HEK293T (cell line): ENCODE results near the gene GPR39.

ENCODE experiments used
- CTCF ChIA-PET: fragments of 350-600 bp; formaldehyde crosslinking; extraction: SDS; loops from one replicate; lab custom pipeline; 2021; ENCODE audit warnings: antibody characterized with exemption, inconsistent platforms; lab: Yijun Ruan, JAX
- POLR2A ChIA-PET: fragments of 350-600 bp; formaldehyde crosslinking; extraction: SDS; loops from one replicate; lab custom pipeline; 2020; ENCODE audit warnings: antibody characterized with exemption, inconsistent platforms; lab: Yijun Ruan, JAX
- DNase-seq: peaks from one replicate; pipeline ENCODE4 v3.0.0; 2012; ENCODE audit warnings: mixed read lengths; ENCODE audit errors: extremely low spot score
- ARNT ChIP-seq: fragments of 450-650 bp; IDR thresholded peaks from 2 replicates; pipeline ENCODE4 v1.6.1; 2017; ENCODE audit warnings: mild to moderate bottlenecking
- BHLHE40 ChIP-seq: fragments of 450-650 bp; IDR thresholded peaks from 2 replicates; pipeline ENCODE4 v1.6.1; 2016; ENCODE audit warnings: mild to moderate bottlenecking, moderate library complexity, borderline replicate concordance
- CTBP1 ChIP-seq: fragments of 450-650 bp; IDR thresholded peaks from 2 replicates; pipeline ENCODE4 v1.6.1; 2016; ENCODE audit warnings: borderline replicate concordance
- ELF4 ChIP-seq: fragments of 450-650 bp; IDR thresholded peaks from 2 replicates; pipeline ENCODE4 v1.6.1; 2017; ENCODE audit warnings: antibody characterized with exemption
- FOXA1 ChIP-seq: fragments of 450-650 bp; IDR thresholded peaks from 2 replicates; pipeline ENCODE4 v1.6.1; 2016; ENCODE audit warnings: mild to moderate bottlenecking
- FOXK2 ChIP-seq: fragments of 450-650 bp; IDR thresholded peaks from 2 replicates; pipeline ENCODE4 v1.6.1; 2016; ENCODE audit warnings: mild to moderate bottlenecking
- FOXM1 ChIP-seq: fragments of 450-650 bp; IDR thresholded peaks from 2 replicates; pipeline ENCODE4 v1.6.1; 2017; ENCODE audit warnings: mild to moderate bottlenecking, borderline replicate concordance
- HDGF ChIP-seq: fragments of 450-650 bp; IDR thresholded peaks from 2 replicates; pipeline ENCODE4 v1.6.1; 2017; ENCODE audit warnings: antibody characterized with exemption, borderline replicate concordance
- L3MBTL2 ChIP-seq: fragments of 450-650 bp; conservative IDR thresholded peaks from 2 replicates; pipeline ENCODE4 v1.6.1; 2016; ENCODE audit warnings: mild to moderate bottlenecking
- LEF1 ChIP-seq: fragments of 450-650 bp; IDR thresholded peaks from 2 replicates; pipeline ENCODE4 v1.6.1; 2017; ENCODE audit warnings: mild to moderate bottlenecking, borderline replicate concordance
- NFRKB ChIP-seq: fragments of 450-650 bp; IDR thresholded peaks from 2 replicates; pipeline ENCODE4 v1.6.1; 2016; ENCODE audit warnings: mild to moderate bottlenecking, moderate library complexity
- PKNOX1 ChIP-seq: fragments of 450-650 bp; IDR thresholded peaks from 2 replicates; pipeline ENCODE4 v1.6.1; 2016
- SP1 ChIP-seq: fragments of 450-650 bp; IDR thresholded peaks from 2 replicates; pipeline ENCODE4 v1.6.1; 2017
- SUZ12 ChIP-seq: fragments of 450-650 bp; IDR thresholded peaks from 2 replicates; pipeline ENCODE4 v1.6.1; 2016; ENCODE audit warnings: mild to moderate bottlenecking
- TARDBP ChIP-seq: fragments of 450-650 bp; IDR thresholded peaks from 2 replicates; pipeline ENCODE4 v1.6.1; 2016
- ZNF384 ChIP-seq: fragments of 450-650 bp; IDR thresholded peaks from 2 replicates; pipeline ENCODE4 v1.6.1; 2016

GPR39 gene

DNA sequence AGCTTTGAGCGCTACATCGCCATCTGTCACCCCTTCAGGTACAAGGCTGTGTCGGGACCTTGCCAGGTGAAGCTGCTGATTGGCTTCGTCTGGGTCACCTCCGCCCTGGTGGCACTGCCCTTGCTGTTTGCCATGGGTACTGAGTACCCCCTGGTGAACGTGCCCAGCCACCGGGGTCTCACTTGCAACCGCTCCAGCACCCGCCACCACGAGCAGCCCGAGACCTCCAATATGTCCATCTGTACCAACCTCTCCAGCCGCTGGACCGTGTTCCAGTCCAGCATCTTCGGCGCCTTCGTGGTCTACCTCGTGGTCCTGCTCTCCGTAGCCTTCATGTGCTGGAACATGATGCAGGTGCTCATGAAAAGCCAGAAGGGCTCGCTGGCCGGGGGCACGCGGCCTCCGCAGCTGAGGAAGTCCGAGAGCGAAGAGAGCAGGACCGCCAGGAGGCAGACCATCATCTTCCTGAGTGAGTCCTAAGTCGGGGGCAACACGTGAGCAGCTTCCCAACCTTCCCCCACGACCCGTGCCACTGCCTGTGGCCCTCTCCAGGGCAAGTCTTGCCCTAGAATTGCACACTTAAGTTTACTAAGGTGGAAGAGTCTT lies 928 bp downstream of the GPR39 start:
- DNase-seq: no peak
- TF ChIP-seq L3MBTL2 (no peak), TARDBP (no peak), HDGF (no peak), ARNT (no peak), NFRKB (no peak), CTBP1 (no peak)
- ChIA-PET CTCF (interaction anchor here (0.6 kb wide), 1 partner anchor 20 kb away, joined by 6 read pairs; no protein-coding TSS in a partner anchor), POLR2A (no interaction called here)

- ChIA-PET CTCF (interaction anchor here (0.9 kb wide), 1 partner anchor 30 kb away, joined by 4 read pairs; no protein-coding TSS in a partner anchor), POLR2A (no interaction called here)
- TF ChIP-seq SP1: no peak
- TF ChIP-seq NFRKB: no peak
- TF ChIP-seq HDGF: no peak
- TF ChIP-seq CTBP1: no peak
- DNase-seq: no peak
These were observed 2.6 kb downstream of the GPR39 start for GRCh38 chr2:132419235-132419634.

DNA sequence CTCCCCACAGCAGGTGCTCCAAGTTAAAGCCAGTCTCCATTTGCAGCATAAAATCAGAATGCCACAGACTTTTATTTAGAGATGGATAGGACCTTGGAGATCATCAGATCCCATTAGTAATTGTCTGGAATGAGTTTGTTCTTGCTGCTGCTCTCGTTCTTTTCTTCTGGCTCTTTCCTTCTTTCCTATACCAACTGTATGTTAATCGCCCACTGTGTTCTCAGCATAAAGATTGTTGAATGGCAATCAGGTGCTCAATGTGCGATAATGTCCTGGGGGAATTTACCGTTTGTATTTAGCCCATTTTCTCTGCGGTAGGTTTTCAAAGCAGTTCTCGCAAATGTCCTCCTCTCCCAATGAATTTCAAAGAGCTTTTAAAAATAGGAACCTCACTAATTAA lies 3.3 kb downstream of the GPR39 start:
- CTCF ChIA-PET: no interaction called here
- no peak for TF ChIP-seq ELF4
- TF ChIP-seq HDGF: no peak
- TF ChIP-seq TARDBP: no peak
- TF ChIP-seq L3MBTL2: no peak
- no peak for TF ChIP-seq NFRKB
- POLR2A ChIA-PET: no interaction called here
- no peak for DNase-seq

DNA sequence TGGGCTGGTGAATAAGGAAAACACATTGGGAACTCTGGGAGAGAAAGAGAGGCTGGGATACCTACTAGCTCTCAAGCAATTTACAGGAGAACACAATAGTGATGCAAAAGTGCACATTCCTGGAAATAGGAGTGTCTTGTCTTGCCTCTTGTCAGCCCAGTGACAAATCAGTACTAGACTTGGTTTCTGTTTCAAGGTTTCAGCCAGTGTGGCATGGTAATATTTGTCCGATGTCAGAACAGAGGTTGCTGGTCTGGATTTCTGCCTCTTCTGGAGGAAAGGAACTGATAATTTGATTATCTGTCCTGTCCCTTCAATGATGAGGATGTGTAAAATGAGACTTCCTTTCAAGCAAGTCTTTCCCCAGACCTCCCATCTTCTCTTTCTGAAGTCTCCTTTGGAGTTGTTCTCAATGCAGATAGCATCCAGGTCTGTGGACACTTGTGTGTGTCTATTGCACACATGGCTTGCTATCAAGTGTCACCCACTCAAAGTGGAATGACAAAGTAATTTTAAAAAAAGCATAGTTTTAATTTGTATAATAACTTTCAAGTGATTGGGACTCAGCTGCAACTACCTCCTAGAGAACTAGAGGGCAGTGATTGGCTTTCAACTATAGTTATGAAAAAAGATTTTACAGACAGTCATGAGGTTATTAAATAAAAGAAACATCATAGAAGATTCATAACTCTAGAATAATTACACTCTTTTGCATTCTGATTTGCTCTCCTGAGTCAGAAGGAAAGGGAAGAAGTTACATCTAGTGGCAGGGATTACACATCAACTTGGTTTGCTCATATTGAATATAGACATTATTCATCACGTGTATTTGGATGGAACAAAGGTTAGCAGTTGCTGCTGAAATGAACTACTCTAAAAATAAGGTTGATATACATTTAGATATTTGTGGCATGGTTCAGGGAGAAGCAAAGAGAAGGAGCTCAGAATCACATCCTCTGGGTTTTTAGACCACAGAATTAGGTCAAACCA lies 4.5 kb downstream of the GPR39 start:
- CTCF ChIA-PET: no interaction called here
- TF ChIP-seq ZNF384 (no peak), CTBP1 (no peak), ELF4 (no peak), HDGF (no peak), ARNT (no peak), SUZ12 (no peak), FOXM1 (no peak), PKNOX1 (no peak)
- DNase-seq: no peak

GRCh38 chr2:132422736-132423135 lies 6.1 kb downstream of the GPR39 start:
- TF ChIP-seq ELF4 (no peak), PKNOX1 (no peak), FOXA1 (no peak), ZNF384 (no peak), BHLHE40 (no peak), TARDBP (no peak), ARNT (no peak), FOXK2 (no peak), FOXM1 (no peak), CTBP1 (no peak), L3MBTL2 (no peak), LEF1 (no peak)
- ChIA-PET POLR2A (no interaction called here), CTCF (no interaction called here)

More for the DNA sequence above, 4.5 kb downstream of the GPR39 start:
- POLR2A ChIA-PET: no interaction called here

GRCh38 chr2:132424526-132425121 lies 8.0 kb downstream of the GPR39 start:
- DNase-seq: no peak
- POLR2A ChIA-PET: no interaction called here
- CTCF ChIA-PET: interaction anchor here (1.0 kb wide), 1 partner anchor 24 kb away, joined by 3 read pairs; no protein-coding TSS in a partner anchor
- TF ChIP-seq FOXK2: no peak
- no peak for TF ChIP-seq LEF1
- no peak for TF ChIP-seq HDGF
- TF ChIP-seq FOXA1: no peak
- no peak for TF ChIP-seq NFRKB

More at GRCh38 chr2:132422736-132423135, 6.1 kb downstream of the GPR39 start:
- no peak for DNase-seq

GRCh38 chr2:132426033-132426432 lies 9.4 kb downstream of the GPR39 start:
- no peak for DNase-seq
- POLR2A ChIA-PET: no interaction called here
- TF ChIP-seq FOXA1: no peak
- TF ChIP-seq FOXK2: no peak
- TF ChIP-seq NFRKB: no peak
- no peak for TF ChIP-seq SUZ12
- TF ChIP-seq BHLHE40: no peak
- no peak for TF ChIP-seq ARNT
- no peak for TF ChIP-seq PKNOX1
- TF ChIP-seq HDGF: no peak
- no peak for TF ChIP-seq CTBP1
- TF ChIP-seq SP1: no peak
- no peak for TF ChIP-seq L3MBTL2
- TF ChIP-seq FOXM1: no peak
- TF ChIP-seq TARDBP: no peak
- TF ChIP-seq ELF4: no peak
- no peak for TF ChIP-seq LEF1
- no peak for TF ChIP-seq ZNF384
- CTCF ChIA-PET: interaction anchor here (0.8 to 0.9 kb wide), 2 partner anchors 23 to 51 kb away, joined by 3 read pairs; no protein-coding TSS in a partner anchor
